IPS DF 4.7 (cell line): ENCODE measurements around the gene WTIP.
"Not testable (repeated sequence)": the region's sequence is repeated elsewhere in the genome, so short reads cannot be mapped to it uniquely, and the experiment has no call there.

Source experiments
- DNase-seq: peaks from one replicate; pipeline ENCODE4 v3.0.0-alpha.2; 2013; ENCODE audit warnings: low spot score; ENCODE audit errors: extremely low read depth

WTIP gene

DNA sequence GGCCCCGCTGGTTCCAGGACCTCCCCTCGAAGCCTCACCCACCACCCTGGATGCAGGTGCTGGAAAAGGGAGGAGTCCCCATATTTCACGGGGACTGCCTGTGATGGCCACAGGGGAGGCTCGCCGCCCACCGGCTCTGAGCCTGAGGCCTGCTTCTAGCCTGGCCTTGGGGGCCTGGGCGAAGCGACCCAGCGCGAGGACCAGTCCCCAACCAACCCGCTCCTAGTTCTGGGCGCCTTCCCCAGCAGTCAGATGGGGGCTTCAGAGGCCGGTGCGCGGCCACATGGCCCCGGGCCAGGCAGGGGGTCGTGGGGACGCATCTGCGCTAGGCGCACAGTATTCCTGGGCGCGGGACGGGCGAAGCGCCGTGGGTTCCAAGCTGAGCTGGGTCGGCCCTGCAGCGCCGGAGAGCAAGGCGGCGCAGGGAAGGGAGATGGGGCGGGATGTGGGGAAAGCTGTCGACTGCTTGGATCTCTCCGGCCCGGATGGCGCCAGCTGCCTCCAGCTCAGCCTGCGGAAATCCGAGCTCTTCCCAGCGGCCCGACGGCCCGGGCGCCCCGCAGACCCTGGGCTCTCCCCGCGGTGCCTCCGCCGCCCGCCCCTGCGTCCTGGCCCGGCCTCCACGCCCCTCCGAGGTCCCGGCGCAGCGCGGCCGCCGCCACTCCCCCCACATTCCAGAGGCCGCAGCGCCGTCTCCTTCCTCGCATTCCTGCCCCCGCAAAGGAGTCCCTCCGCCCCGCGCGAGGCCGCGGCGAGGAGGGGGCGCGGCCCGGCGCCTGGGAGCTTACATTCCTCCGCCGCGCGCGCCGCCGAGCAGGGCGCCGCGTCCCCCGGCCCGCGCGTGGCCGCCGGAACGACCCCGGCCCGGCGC, at the start of gene WTIP:
TSS of gene WTIP (plus strand) at position 788 of the 871 bp plus-strand sequence. CDS start 217 bp downstream, outside the sequence.
- no peak for DNase-seq

DNA sequence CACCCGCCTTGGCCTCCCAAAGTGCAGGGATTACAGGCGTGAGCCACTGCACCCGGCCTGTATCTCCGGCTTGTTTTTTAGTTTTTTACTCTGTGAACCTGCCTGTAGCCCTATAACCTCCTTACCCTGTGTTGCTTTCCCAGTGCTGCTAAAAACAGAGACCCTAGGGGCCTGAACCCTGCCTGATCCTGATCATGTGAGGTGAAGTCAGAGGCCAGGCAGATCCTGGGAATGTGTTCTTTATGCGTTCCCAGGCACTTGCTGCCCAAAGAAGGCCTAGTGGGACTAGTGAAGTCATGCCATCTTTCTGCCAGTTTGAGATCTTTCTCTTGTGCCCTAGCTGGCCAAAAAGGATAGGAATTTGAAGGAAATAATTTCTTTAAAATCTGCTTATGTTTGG, 48.8 kb upstream of the WTIP start:
- DNase-seq, result no peak

DNA sequence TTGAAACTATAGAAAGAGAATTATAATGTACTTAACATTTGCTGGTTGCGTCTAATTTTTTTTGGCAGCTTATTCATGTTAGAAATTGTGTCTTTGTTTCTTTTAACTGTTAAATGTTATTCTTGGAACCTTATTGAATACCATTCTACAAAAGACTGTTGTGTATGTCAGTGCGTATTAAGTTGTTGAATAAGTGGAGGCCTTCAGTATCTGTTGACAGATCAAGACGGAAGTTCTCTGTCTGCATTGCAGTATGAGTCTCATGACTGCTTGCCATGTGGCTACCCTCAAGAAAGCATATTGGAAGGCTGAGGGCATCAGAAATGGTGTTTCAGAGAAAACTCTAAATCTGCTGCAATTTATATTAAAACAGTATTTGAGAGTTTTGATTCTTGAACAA, 44.8 kb upstream of the WTIP start:
- DNase-seq, result no peak

DNA sequence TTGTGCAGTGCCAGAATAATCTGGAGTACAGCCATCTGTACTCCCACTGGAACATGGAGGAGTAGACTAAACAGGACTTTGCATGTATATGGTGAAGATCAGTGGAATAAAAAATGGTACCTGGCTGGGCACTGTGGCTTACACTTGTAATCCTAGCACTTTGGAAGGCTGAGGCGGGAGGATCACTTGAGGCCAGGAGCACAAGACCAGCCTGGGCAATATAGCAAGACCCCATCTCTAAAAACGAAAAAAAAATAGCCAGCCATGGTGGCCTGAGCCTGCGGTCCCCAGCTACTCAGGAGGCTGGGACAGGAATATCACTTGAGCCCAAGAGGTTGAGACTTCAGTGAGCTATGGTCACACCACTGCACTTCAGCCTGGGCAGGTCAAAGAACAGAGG, 33.4 kb upstream of the WTIP start:
- DNase-seq, result no peak

DNA sequence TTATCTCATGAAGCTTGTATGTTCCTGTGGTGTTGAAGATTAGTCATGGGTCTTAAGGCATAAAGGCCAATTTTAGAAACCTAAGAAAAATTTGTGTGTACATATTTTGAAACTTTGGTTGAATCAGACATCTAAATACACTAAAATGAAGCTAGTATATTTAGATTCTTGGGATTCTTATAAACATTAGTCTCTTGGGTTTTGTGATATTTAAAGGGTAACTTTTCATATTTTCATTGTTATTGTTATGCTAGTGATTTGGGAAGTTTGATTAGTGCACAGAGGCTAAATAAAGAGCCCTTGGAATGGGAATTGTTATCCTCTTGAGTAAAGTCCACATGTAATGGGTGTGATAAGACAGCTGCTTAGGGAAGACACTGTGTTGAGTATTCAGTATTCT, 28.8 kb upstream of the WTIP start:
- DNase-seq, result no peak

DNA sequence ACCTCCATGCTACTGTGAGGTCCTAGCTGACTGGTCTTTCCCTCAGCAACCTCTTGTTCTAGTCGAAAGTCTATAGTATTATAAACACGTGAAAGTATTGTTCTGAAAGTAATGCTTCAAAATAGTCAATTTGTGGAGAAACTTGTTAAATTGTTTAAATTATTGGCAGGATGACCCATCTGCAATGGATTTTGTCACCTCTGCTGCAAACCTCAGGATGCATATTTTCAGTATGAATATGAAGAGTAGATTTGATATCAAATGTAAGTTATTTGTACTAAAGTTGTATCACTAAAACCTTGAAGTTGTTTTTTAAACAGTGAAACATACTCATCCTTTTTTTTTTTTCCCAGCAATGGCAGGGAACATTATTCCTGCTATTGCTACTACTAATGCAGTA, 27.5 kb upstream of the WTIP start:
- no peak for DNase-seq

DNA sequence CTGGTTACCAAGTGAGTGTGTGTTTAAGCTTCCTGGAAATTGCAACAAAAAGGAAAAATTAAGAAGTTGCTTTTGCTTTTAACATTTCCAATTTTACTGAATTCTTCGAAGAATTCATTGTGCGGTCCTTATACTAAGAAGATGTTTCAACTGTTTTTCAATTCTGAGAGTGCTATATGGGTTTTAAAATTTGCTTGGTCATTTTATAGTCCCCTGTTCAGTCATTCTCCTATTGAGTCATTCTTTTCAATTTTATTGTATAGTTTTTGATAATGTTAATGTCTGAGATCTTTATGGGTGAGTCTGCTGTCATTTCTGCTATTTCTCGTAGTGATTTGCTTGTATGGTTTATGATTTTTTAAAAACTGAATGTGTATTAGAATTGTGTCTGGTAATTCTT, 26.9 kb upstream of the WTIP start:
- no peak for DNase-seq

DNA sequence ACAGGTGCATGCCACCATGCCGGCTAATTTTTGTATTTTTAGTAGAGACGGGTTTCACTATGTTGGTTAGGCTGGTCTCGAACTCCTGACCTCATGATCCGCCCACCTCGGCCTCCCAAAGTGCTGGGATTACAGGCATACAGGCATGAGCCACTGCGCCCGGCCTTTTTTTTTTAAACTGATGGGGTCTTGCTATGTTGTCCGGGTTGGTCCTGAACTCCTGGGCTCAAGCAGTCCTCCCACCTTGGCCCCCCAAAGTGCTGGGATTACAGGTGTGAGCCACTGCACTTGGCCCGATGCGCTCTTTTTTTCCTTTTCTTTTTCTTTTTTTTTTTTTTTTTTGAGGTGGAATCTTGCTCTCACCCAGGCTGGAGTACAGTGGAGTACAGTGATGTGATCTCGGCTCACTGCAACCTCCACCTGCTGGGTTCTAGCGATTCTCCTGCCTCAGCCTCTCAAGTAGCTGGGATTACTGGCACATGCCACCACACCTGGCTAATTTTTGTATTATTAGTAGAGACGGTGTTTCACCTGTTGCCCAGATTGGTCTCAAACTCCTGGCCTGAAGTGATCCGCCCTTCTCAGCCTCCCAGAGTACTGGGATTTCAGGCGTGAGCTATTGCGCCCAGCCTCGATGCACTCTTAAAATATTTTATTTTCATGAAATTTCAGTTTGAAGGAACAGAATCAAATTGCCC, 25.6 kb upstream of the WTIP start:
- DNase-seq, result not testable (repeated sequence)

DNA sequence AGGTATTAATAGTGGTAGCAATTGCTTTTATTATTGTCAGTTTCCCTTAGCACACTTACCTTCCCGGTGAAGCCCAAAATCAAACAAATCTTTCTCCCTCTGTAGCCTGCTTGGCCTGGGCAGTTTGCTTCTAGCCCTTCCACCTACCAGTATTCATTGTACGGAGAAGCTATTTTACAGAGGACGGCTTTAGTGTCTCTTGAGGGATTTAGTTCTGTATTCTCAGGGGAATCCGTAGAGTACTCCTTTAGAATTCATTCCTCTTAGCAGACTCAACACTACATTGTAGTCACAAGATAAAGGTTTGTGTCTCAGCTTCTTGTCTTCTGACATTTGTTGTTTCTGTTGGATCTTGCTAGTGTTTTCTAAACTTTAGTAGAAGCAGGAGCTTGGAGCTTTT, 24.1 kb upstream of the WTIP start:
- no peak for DNase-seq

DNA sequence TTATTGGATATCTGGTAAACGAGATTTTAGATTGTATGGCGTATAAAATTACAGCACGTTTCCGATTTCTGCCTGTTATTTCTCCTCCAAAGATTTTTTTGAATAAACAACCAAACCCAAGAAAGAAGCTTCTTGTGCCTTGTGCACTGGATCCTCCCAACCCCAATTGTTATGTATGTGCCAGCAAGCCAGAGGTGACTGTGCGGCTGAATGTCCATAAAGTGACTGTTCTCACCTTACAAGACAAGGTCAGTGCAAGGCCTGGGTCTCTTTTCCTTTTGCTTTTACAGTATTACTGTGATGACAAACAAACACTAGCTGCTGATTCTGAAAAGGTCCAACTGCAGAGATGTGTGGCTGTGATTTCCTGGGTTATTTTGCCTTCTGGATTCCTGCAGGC, 22.9 kb upstream of the WTIP start:
- DNase-seq, result no peak

DNA sequence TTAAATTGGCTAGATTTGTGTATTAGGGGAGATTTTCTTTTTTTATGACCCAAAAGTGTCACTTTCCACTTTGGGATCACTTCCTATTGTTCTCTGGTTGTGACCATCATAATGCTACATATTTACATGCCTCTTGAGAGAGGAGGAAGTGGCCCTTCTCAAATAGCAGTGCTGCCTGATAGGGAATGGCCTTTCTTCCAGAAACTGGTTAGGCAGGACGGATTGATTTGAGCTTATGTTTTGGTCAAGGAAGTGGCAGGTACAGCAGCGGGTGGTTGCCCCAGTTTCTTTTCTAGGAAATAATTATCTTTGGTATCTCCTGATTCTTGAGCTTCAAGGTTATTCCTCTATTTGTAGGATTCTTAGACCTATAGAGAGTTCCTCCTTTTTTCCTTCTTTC, 21.9 kb upstream of the WTIP start:
- DNase-seq, result no peak

DNA sequence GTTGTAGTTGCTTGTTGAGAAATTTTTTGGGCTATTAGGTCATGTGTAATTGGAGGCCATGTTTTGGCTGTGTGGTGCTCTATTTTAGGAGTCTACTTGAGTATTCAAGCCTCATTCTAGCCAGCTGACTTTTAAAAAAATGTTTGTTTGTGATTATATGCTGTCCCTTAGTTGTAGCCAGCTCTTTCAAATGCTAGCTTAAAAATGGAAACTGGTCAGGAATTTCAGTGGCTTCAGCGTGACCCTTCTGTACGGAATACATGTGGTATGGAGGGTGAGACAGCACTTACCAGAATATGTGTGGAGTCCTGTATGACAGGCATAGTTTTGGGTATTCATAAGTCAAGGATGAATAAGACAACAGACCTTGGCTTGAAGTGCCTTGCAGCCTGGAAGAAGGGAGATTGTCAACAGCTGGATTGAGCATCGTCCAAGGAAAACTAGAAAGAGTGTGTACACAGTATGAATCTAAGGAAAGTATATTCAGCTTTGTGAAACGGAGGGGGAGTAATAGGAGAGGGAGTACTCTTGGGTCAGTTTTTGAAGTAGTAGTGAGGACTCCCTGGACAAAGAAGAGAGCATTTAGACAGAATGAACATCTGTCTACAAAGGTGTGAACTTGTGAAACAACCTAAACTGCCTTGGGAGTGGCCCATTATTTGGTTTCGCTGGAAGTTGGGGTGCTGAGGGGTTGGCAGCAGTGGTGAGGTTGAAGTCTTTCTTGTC, 20.0 kb upstream of the WTIP start:
- DNase-seq, result no peak

DNA sequence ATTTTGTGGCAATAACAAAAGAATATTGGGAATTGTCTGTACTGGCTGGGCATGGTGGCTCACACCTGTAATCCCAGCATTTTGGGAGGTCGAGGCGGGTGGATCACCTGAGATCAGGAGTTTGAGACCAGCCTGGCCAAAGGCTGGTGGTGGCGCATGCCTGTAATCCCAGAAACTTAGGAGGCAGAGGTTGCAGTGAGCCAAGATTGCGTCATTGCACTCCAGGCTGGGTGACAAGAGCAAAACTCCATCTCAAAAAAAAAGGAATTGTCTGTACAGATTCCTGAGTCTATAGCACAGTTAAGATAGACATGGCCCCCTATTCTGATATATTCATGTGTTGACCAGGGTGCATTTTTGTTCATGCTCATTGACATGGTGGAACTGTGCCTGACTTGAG, 16.8 kb upstream of the WTIP start:
- not testable (repeated sequence) for DNase-seq

DNA sequence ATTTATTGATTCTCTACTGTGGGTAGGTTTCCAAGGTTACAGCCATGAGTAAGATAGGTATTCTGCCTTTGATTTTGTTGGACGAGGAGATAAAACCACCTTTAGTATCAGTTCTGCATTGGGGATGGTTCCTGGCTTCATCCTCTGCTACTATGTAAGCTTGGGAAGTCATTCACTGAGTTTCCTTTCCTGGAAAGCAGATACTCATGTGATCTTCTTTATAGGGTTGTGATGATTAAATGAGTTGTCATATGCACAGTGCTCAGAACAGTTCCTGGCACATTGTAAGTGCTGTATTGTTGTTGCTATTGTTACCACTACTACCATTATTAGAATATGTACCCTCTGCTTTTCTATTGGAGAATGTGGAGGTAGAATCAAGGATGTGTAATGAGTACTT, 13.1 kb upstream of the WTIP start:
- DNase-seq, result no peak

DNA sequence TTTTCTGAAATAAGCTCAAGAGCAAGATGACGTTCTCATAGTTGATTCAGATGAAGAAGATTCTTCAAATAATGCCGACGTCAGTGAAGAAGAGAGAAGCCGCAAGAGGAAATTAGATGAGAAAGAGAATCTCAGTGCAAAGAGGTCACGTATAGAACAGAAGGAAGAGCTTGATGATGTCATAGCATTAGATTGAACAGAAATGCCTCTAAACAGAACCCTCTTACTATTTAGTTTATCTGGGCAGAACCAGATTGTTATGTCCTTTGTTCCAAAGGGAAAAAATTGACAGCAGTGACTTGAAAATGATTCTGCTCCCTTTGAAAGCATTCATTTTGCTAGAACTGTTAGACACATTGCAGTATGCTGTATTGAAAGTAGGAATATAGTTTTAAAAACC, 12.5 kb upstream of the WTIP start:
- not testable (repeated sequence) for DNase-seq

DNA sequence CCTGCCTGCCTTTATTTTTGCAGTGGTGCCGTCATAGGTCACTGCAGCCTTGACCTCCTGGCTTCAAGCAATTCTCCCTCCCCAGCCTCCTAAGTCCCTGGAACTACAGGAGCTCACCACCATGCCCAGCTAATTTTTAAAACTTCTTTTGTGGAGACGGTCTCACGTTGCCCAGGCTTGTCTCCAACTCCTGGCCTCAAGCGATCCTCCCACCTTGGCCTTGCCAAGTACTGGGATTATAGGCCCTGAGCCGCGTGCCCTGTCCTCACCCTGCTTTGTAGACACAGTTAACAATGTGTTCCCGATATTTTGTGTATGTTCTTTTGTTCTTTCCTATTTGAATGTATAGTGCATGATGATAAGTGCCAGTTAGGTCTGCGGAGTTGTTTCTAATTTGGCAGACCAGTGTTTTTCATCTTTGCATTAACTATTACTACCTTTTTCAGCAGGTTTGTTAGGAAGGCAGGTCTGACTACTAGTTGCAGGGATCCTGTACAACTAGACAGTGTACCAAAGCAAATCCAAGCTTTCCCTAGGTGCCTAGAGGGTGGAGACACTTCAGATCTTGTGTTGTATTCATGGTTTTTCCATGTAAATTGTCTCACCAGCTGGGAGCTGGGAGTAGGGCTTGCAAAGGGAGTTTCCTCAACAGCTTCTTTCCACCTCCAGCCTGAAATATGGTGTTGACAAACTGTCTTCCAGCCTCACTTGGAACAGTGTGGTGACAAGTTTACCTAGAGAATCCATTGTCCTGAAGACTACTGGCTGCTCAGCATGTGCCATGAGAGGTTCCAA, 9.5 kb upstream of the WTIP start:
- DNase-seq, result no peak

DNA sequence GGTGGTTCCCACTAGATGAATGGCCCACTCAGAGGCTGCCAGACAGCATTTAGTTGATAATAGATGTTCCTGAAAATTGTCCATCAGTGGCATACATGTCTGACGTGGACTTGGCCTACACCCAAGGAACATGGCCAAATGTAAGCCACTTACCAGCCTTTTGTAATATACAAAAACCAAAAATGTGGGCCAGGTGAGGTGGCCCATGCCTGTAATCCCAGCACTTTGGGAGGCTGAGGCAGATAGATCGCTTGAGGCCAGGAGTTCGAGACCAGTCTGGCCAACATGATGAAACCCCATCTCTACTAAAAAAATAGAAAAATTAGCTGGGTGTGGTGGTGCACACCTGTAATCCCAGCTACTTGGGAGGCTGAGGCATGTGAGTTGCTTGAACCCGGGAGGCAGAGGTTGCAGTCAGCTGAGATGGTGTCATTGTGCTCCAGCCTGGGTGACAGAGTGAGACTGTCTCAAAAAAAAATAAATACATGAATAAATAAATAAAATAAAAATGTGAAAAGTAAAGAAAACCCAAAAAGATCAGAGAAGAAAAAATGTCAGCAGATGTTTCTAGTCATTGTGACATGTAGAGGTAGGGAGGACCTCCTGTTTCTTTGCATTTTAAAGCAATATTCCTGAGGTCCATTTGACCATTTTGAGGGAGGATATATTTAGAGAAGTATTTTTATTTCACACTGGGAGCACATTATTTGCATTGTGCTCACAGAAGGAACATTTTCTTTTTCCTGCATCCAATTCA, 7.1 kb upstream of the WTIP start:
- no peak for DNase-seq

DNA sequence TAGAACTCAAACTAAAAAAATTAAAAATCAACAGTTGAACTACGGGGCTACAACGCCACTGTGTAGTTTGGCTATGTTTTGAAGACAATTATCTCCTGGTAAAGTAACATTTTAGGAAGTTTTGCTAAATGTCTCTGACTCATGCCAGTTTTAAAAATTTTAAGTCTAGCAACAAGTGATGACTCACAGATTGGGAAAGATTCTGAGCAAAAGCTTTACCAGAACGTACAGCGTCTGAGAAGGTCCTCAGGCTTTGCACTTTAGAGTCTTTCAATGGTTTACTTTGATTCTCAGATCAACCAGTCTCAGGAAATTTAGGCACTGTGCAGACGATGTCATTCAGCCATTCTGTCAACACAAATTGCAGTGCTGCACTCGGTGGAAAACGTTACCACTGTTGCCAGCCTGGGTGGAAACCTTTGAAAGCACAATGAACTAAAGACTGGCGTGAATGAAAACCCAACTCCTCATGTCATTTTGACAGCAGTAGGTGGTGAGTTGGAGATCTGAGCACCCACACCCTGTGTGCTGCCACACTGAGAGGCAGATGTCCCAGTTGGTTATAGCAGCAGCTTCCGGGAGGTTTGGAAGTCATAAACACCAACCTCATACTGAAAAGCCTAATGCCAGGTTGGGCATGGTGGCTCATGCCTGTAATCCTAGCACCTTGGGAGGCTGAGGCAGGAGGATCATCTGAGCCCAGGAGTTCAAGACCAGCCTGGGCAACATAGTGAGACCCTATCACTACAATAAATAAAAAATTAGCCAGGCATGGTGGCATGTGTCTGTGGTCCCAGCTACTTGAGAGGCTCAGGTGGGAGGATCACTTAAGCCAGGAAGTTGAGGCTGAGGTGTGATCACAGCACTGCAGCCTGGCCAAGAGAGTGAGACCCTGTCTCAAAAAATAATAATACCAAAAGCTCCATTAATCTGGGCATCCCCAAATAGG, 6.3 kb upstream of the WTIP start:
- no peak for DNase-seq

DNA sequence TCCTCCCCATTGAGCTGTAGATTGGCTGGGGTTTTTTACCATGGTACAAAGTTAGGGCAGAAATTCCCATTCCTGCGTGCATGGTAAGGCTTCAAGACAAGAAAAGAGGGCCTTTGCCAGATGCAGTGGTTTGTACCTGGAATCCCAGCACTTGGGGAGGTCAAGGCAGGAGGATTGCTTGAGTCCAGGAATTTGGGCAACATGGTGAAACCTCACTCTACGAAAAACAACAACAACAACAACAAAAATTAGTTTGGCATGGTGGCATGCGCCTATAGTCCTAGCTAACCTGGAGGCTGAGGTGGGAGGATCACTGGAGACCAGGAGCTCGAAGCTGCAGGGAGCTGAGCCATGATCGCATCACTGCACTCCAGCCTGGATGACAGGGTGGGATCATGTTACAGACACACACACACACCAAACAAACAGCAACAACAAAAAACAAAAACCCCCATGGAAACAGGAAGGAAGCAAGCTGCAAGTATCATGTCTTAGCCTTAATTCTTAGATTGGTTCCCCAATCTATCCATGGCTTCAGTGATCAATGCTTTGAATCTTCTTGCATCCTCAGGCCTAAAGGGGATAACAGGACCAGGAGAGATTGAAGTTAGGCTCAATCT, 5.5 kb upstream of the WTIP start:
- no peak for DNase-seq
